ENCODE data around the gene OTOS.

Gene OTOS

DNA sequence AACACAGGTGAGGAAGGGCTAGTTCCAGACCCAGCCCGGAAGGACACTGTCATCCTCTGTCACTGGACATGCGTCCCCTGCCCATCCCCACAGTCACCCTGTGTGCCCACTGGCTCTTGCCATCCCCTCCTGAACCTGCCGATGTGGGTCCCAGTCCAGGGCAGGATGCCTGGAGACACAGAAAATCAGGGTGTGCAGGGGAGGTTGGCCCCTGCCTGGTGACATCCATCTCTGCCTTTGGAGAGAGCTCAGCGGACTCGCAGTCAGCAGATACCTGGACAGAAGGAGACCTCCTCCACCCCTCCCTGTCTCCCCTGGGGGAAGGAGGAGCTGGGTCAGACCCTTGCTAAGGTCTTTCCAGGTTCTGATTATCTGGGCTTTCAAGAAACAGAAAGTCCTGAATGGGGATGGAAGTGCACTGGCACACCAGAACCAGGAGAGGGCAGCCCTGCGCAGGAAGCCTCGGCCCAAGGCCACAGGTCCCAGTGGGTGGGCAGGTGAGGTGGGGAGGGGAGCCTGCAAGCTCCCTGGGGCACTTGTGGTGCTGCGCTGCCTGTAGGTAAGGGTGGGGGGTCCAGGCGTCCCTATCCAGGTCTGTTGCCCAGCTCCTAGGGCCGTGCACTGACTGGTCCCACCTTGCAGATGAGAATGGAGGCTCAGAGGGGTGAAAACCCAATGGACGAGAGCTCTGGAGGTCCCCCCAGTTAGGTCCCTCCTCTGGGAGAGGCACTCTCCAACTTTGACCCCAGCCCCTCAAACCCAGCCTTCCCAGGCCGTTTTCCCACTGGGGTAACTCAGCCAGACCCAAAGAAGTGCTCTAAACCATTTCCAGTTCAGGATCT is 9.7 kb upstream of the OTOS start:
- DNase-seq: peak; percentile 15

DNA sequence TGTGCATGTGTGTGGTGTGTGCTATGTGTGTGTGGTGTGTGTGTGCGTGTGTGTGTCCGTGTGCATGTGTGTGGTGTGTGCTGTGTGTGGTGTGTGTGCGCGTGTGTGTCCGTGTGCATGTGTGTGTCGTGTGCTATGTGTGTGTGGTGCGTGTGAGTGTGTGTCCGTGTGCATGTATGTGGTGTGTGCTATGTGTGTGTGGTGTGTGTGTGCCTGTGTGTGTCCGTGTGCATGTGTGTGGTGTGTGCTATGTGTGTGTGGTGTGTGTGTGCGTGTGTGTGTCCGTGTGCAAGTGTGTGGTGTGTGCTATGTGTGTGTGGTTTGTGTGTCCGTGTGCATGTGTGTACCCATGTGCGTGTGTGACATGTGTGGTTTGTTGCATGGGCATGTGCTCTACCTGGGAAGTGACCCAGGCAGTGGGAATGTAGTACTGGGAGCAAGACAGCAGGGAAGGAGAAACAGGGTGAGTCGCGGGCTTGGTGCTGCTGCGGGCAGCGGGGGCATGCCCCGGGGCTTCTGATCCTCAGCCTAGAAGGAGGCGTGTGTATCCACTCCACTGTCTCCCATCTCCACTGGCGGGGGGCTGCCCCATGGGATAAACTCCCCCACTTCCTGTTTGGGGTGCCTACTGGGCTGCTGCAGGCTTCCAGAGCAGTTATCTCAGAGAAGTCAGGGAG is 7.6 kb upstream of the OTOS start:
- no peak for DNase-seq

DNA sequence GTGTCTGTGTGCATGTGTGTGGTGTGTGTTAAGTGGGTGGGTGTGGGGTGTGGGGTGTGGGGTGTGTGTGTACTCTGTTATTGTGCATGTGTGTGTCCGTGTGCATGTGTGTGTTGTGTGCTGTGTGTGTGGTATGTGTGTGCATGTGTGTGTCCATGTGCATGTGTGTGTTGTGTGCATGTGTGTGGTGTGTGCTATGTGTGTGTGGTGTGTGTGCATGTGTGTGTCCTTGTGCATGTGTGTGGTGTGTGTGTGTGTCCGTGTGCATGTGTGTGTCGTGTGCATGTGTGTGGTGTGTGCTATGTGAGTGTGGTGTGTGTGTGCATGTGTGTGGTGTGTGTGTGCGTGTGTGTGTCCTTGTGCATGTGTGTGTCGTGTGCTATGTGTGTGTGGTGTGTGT is 6.9 kb upstream of the OTOS start:
- DNase-seq: no peak

DNA sequence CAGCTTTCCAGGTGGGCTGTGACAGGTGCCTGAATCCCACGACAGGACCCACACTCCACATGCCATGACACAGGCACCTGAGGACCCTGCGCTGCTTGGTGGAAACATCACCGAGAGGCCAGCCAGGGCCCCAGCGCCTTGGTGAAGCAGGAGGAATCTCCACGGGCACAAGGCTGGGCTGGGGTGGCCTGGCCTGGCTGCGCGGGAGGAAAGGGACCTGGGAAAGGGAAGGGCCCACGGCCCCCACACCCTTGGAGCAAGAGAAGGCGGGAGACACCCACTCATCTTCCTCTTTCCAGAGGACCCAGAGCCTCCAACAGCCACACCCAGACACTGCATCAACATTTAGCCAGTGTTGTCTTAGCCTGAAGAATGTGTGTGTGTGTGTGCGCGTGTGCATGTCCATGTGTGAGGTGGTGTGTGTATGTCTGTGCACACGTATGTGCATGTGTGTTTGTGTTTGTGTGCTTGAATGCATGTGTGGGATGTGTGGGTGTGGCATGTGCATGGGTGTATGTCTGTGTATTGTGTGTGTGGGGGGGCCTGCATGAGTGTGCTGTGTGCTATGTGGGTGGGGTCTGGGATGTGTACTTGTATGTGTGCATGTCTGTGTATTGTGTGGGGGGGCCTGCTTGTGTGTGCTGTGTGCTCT is 6.3 kb upstream of the OTOS start:
- no peak for DNase-seq

DNA sequence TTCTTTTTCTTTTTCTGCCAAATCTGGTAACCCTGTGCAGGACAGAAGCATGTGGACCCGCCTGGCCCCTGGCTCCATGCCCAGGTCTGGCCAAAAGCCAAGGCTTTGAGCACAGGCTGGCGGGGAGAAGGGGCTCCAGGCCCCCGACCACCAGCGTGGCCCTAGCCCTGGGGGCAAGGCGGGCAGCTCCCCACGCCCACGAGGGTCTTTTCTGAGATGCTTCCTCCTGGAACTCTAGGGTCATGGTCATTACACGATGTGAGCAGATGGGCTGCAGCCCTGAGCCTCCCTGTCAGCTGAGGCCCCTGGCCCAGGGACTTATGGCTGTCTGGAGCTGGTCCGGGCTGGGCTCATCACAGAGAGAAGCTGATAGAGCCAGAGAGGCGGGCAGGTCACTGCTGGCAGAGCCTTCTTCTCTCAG is 5.7 kb upstream of the OTOS start:
- DNase-seq: no peak

DNA sequence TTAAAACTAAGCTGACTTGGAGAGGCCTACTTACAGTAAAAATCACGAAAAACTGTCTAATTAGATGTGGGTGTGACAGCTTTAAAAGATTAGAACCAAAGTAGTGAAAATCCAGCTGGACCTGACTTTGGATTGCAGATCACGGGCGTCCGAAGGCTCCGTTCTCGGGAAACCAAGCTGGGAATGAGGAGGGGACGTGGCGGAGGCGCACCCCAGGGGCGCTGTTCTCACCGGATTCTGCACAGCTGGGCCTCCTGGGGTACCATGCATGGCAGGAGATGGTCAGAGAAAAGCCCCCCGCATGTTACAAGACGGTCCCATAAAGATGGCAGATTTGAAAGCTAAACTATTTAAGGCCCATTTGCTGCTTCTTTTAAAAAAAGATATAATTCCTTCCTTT is 5.0 kb upstream of the OTOS start:
- no peak for DNase-seq

DNA sequence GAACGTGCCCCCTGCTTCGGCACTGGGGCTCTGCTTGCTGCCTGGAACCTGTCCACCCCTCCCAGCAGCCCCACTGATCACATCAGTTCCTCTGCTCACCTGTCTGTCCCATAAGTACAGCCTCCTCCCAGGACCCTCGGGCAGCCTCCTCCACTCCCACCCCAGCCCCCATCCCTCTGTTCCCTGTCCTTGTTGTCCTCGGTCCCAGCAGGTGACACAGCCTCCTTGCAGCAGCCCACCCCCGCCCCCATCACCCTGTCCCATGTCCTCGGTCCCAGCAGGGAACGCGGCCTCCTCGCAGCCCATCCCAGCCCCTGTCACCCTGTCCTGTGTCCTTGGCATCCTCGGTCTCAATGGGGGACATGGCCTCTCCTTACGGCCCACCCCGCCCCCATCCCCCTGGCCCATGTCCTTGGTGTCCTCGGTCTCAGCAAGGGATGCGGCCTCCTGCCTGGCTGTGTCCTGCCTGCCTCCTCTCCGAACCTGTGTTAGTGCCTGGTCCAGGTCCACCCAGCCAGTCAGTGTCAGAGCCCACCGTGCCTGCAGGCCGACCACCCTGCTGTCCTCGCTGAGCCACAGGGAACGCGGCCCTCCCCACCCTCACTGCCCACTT is 4.3 kb upstream of the OTOS start:
- no peak for DNase-seq

DNA sequence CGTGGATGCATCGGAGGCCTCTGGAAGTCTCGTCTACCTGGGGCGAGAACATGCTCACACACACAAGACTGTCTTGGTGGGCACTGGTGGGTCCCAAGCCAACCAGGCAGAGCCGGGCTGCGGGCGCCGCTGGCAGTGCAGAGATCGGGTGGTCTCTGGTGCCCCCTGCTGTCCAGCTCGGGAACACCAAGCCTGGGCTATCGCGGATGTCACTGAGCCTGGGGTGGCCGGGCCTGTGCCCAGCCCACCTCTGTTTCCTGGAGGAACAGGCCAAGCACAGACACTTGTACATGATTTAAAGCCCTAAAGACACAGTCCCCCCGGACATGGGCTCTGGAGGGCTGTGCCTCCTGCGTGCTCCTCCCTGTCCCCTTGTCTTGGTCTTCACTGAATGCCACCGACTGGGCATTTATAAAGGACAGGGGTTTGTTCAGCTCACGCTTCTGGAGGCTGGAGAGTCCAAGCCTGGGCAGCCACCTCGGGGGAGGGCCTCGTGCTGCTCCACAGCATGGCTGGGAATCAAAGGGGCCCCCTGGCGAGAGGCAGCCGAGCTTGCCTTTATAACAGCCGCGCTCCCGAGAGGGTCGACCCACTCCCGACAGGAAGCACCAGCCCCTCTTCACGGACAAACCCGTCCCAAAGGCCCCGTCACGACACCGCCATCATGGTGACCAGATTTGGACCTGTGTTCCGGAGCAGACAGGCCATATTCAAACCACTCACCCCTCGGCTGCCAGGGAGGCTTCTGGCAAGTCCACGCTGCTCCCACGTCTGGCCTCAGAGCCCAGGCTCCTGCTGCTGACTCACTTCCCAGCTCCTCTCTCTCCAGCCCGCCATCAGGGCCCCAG is 3.6 kb upstream of the OTOS start:
- peak; percentile 48 for DNase-seq

DNA sequence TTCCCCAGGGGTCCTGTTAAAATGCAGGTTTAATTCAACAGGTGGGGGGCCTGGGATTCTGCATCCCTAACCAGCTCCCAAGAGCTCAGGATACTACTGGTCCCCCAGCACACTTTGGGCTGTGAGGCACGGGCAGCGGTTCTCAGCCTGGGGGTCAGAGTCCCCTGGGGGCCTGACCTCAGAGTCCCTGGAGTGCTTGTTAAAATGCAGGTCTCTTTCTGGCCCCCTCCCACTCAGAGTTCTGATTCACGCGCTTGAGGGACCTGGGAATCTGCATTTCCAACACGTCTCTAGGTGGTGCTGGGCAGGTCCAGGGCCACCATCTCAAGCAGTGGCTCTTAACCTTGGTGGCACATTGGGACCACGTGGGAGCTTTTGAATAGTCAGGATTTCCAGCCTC is 2.8 kb upstream of the OTOS start:
- no peak for DNase-seq

DNA sequence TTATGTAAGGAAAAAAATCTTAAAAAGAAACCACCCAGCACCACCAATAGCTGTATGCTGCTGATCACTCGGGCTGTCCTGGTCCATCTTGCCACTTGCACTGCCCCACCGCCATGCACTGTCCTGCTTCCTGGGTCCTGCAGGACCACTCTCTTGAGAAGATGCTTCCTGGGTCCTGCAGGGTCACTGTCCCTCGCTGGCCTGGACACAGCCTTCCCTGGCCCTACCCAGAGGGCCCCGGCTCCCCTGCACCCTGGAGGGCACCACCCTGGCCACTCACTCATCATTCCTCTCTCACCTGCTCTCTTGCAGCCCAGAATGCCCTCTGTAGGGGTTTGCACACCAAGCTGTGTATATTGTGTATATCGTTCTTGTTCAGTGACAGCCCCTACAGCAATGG is 2.4 kb upstream of the OTOS start:
- no peak for DNase-seq

DNA sequence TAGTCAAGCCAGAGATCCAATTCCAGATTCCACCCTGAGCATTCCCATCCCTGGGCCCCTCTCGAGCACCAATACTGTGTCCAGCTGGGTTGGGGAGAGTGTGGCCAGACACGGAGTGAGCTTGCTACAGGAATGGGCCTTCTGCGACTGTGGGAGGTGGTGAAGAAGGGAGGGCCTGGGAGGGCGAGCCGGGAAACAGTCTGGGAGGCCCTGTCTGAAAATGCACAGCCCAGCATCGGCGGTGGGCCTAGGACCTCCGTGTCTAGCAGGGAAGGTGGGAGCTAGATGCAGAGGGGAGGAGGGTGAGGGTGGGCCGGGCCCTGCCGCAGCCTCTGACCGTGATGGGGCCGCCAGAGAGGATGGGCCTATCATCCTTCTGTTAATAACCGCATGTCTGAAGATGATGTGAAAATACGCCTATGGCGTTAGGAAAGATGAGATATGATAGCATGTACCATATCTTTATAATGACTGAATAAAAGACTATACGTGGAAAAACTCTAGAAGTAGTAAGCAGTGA is 1.9 kb upstream of the OTOS start:
- DNase-seq: no peak

DNA sequence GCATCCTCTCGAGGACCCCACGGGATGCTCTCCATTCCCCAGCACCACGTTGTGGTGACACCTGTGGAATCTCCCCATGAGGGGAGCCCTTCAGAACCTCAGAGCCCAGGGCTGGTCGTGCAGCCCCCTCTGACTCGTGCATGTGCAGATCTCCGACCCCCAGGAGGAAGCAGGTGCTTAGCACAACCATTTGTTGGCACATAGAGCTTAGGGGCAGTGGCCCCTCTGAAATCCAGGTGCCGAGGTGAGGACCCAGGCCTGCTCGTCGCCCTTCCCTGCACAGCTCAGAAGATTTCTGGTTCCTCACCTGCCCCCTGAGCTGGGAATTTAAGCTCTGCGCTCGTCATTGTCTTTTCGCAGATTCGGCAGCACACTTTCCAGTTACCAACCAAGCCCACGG is 1.3 kb upstream of the OTOS start:
- no peak for DNase-seq

DNA sequence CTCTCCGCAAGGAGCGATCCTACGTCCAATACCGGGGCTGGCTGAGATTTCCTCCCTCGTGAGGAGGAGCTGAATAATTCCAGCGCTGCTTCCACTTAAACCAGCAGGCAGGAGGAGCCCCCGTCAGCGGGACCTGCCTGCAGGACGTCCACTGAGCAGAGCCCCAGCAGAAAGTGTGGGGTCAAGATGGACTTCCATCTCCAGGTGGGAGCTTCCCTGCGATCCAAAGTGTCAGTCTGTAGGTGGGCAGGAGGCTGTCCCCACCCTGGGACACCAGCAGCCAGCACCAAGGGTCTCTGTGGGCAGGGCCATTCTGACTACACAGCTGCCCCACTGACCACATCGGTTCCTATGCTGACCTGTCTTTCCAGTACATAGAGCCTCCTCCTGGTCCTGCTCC is 462 bp upstream of the OTOS start:
- no peak for DNase-seq

DNA sequence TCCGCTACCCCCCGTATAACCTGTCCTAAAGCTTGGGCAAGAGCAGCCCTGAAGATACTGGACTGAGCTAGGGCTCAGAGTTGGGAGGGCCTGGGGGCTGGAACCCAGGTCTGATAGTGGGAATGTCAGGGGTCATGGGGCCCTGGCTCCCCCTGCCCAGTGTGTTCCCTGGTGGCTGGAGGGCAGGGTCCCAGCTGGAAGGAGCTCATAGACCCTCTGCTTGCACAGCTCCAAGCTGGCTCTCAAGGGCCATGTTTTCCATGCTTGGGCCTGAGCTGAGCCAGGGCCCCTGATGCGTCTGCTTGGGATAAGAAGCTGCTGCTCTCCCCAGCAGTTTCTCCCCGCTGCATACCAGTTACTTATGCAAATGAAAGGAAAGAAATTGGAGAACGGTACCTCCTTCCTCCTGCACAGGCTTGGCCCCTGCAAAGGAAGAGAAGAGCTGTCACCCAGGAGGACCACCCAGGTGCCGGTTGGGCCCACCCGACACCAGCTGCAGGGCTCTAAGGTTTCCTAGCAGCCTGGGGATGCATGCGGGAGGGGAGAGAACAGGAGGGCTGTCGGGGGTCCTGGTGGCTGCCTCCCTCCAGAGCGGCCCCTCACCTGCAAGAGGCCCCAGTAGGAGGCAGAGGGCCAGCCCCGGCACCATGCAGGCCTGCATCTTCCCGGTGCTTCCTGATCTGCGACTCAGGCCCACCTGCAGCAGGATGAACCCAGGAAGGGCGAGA is 628 bp downstream of the OTOS start:
- DNase-seq: no peak

DNA sequence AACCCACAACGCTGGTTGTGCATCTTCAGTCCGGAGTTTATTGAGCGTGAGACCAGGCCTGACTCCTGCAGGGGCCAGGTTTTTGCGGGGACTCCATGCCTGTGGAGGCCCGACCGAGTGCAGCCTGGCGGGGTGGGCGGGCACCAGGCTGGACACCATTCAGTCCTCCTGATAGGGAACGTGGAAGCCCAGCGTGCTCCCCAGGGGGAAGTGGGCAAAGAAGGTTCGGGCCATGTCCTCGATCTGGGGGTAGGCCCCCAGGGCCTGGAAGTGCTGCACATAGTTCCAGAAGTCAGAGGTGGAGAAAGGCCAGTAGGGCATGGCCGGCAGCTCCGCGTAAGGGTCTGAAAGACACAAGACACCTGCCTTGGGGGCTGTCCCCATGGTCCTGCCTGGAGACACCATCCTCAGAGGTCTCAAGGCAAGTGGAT is 1.4 kb downstream of the OTOS start:
- DNase-seq: no peak

DNA sequence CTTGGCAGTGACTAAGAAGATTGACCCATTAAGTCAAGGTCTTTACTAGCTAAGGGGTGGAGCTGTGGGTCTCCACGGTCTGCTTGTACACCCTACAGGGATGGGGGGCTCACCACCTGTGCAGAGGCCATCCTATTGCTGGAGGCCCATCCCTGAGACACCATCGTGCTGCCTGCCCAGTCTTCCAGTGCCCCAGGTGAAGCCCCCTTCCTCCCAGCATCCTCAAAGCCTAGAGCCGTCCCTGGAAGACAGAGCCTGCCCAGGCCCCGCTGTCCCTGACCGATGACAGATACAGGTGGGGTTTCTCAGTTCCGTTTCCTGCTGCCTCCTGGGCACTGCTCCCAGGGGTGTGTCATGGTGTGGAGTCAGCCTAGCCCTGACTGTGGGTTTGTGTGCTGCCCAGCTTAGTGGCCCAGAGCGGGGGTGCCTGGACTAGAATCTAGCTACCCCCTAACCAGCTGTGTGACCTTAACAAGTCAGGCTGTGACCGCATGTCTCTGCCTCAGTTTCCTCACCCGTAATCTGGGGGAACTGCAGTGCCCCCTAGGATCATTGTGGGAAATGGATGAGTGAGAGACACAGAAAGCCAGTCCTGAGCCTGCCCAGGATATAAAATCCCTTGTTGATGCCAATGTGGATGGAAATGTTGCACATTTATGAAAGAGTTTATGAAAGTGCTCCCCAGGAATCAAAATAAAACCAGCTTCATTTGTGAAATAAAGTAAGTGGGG is 2.0 kb downstream of the OTOS start:
- no peak for DNase-seq

DNA sequence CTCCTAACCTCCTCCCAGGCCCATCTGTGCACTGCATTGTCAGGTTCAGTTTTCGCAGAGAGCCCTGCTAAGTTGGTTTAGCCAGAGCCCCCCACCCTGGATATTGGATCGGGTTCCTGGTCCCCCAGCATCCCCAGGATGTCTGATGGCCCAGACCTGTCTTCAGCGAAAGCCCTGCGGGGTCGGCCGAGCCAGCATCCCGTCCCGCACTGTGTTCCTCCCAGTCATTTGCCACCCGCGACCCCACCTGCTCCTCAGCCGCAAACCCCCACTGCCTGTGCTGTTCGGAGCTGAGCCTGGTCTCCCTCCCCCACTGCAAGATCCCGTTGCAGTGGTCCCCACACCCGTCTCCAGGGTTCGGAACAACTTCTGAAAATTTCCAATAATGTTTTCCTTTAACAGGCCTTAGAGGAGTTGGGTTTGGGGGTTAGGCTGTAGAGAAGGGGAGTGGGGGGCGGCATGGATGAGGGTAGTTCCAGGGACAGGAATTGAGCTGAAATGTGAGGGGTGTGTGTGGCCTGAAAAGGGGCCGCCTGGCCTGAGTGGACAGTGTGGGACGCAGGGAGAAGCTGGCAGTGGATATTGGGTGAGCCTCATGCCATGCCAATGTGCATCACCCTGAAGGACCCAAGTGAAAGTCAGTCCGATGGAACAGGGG is 2.7 kb downstream of the OTOS start:
- DNase-seq: no peak

DNA sequence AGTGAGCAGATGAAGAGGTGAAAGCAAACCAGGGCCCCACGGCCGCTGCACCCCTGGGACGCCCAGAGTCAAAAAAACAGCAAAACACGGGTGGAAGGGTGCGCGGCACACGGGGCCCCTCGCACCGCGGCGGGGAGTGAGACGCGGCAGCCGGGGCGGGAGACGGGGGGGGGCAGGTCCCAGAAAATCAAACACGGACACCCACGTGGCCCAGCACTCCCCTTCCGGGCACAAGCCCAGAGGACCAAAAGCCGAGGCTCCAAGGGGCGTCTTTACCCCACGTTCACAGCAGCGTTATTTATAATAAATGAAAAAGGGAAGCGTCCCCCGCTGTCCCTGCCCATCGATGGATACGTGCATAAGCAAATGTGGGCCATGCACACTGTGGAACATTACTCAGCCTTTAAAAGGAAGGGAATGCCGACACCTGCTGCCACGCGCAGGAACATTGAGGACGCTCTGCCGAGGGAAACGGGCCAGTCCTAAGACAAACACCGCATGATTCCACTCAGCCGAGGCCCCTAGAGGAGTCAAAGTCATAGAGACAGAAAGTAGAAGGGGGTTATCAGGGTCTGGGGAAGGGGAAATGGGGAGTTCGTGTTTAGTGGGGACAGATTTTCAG is 3.7 kb downstream of the OTOS start:
- peak; percentile 12 for DNase-seq

DNA sequence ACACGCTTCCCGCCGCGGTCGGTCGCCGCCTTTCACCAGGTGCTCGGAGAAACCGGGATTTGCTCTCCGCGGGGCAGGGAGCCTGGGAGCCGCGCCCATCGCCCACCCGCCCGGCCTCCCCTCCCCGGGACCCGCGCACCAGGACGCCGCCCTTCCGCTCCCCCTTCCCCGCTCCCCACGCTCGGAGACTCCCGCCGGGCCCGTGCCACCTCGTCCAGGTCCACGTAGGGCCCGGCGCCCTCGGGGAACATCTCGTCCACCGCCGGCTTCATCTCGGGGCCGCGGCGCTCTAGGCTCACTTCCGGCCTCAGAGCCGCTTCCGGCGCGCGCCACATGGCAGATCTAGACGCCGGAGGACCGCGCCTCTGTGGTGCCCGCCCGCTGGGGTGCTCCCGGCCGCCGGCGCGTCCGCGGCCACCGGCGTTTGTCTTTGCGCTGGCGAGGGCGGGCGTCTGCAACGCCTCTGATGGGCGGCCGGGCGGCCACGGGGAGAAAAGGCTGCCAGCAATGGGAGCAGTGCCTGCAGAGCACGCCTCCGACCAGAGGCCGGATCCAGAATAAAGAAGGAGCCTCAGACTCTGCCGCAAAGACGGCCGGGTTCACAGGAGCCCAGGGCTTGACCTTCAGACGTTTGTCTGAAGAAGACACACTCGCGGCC is 4.3 kb downstream of the OTOS start, which contains the start of gene COPS9:
TSS of gene COPS9 (minus strand) at position 293 of the 658 bp plus-strand sequence. CDS start at position 272, 21 bp downstream.
- peak; percentile 82 for DNase-seq
